Endothelial cell of umbilical vein (primary cell): ENCODE measurements around the gene RETREG2. TPM values are rescaled to one million over a fixed set of nuclear protein-coding genes. Genes with fewer than 3 reads are reported as not detected.

Experiments used
- BruUV-seq: library from RNA; stranded (reverse); fragments of 400-500 nt; replicated peaks from 2 replicates; lab custom pipeline; 2021; lab: Mats Ljungman, UMichigan
- CTCF ChIA-PET: fragments of 300-600, 350-600 bp; sonication (Branson Sonifier 250); formaldehyde crosslinking; loops from one replicate; lab custom pipeline; 2021; ENCODE audit warnings: antibody characterized with exemption, inconsistent platforms; lab: Charles Lee
- POLR2A ChIA-PET: fragments of 300-600, 350-600 bp; sonication (Branson Sonifier 250); formaldehyde crosslinking; loops from one replicate; lab custom pipeline; 2021; ENCODE audit warnings: antibody characterized with exemption, inconsistent platforms; lab: Charles Lee
- DNase-seq: peaks from one replicate; pipeline ENCODE4 v3.0.0-alpha.2; 2011; ENCODE audit warnings: low read depth, low spot score
- FAIRE-seq: peaks from 2 replicates; lab custom pipeline; 2011; peaks lifted over from hg19 to GRCh38; lab: Jason Lieb, UNC
- H2AFZ ChIP-seq: 2 replicates; pipeline ENCODE4 v1.6.0; 2012; ENCODE audit warnings: low read depth, low read length, control low read depth, inconsistent platforms
- H3K27ac ChIP-seq: 2 replicates; pipeline ENCODE4 v1.5.1; 2011; ENCODE audit warnings: low read depth, mild to moderate bottlenecking, control low read depth, low read length, moderate library complexity; ENCODE audit not compliant: insufficient read depth
- H3K27me3 ChIP-seq, 2 experiments: 2 replicates each; pipeline versions ENCODE4 v1.6.0 to v1.6.1; 2011; ENCODE audit warnings: low read length in 2 of 2, mixed read lengths in 1 of 2; ENCODE audit not compliant: control insufficient read depth in 2 of 2, insufficient read depth in 2 of 2
- H3K36me3 ChIP-seq, 2 experiments: 2 replicates in 1 of 2; 3 replicates in 1 of 2; pipeline ENCODE4 v1.5.1; 2011; ENCODE audit warnings: low read length in 2 of 2, mild to moderate bottlenecking in 1 of 2, moderate library complexity in 1 of 2; ENCODE audit not compliant: control insufficient read depth in 2 of 2, insufficient read depth in 2 of 2; ENCODE audit errors: extremely low read depth in 1 of 2
- H3K4me1 ChIP-seq: 3 replicates; pipeline ENCODE4 v1.5.1; 2011; ENCODE audit warnings: mild to moderate bottlenecking, low read length; ENCODE audit not compliant: control insufficient read depth, insufficient read depth; ENCODE audit errors: extremely low read depth
- H3K4me2 ChIP-seq: 2 replicates; pipeline ENCODE4 v1.6.1; 2011; ENCODE audit warnings: low read length, control low read depth, mixed read lengths; ENCODE audit not compliant: insufficient read depth
- H3K4me3 ChIP-seq, 3 experiments: fragments of 200-600 bp in 1 of 3; sonication (generic), shearing (Covaris generic) in 1 of 3; replicated peaks in 1 of 3; 2 replicates each; pipeline ENCODE4 v1.5.1; 2011 to 2016; ENCODE audit warnings: control low read depth in 3 of 3, low read length in 3 of 3, mild to moderate bottlenecking in 2 of 3, inconsistent platforms in 1 of 3, low read depth in 1 of 3, moderate library complexity in 1 of 3; ENCODE audit not compliant: insufficient read depth in 1 of 3
- H3K79me2 ChIP-seq: 2 replicates; pipeline ENCODE4 v1.6.0; 2012; ENCODE audit warnings: low read length, inconsistent platforms; ENCODE audit not compliant: control insufficient read depth, insufficient read depth
- H3K9ac ChIP-seq: replicated peaks from 2 replicates; pipeline ENCODE3; 2011; ENCODE audit warnings: low read length, control low read depth; ENCODE audit not compliant: insufficient read depth; ENCODE audit errors: extremely low read depth
- H3K9me1 ChIP-seq: replicated peaks from 3 replicates; pipeline ENCODE4 v1.6.0; 2011; ENCODE audit warnings: mild to moderate bottlenecking, low read length; ENCODE audit not compliant: control insufficient read depth, insufficient read depth; ENCODE audit errors: extremely low read depth
- H3K9me3 ChIP-seq: replicated peaks from 2 replicates; pipeline ENCODE4 v1.5.1; 2012; ENCODE audit warnings: low read length, inconsistent platforms; ENCODE audit not compliant: control insufficient read depth, insufficient read depth
- H4K20me1 ChIP-seq: replicated peaks from 2 replicates; pipeline ENCODE3; 2011; ENCODE audit warnings: mild to moderate bottlenecking, low read length; ENCODE audit not compliant: control insufficient read depth, insufficient read depth; ENCODE audit errors: extremely low read depth
- CTCF ChIP-seq, 2 donors: IDR thresholded peaks; 1 replicate in 1 of 2; 2 replicates in 1 of 2; pipeline ENCODE4 v1.5.1; 2011; ENCODE audit warnings: low read length in 2 of 2, mild to moderate bottlenecking in 2 of 2, moderate library complexity in 2 of 2, control low read depth in 1 of 2, inconsistent platforms in 1 of 2, low read depth in 1 of 2; ENCODE audit not compliant: insufficient read depth in 1 of 2; ENCODE audit errors: extremely low read depth in 1 of 2
- EZH2 ChIP-seq: IDR thresholded peaks from 2 replicates; pipeline ENCODE4 v1.6.1; 2012; ENCODE audit warnings: borderline replicate concordance, low read depth, mild to moderate bottlenecking, moderate library complexity, low read length, inconsistent platforms; ENCODE audit not compliant: severe bottlenecking
- FOS ChIP-seq: IDR thresholded peaks from 2 replicates; pipeline ENCODE4 v1.6.1; 2011; ENCODE audit warnings: mild to moderate bottlenecking, low read length, moderate library complexity, borderline replicate concordance; ENCODE audit not compliant: insufficient read depth
- GATA2 ChIP-seq: IDR thresholded peaks from 2 replicates; pipeline ENCODE4 v1.7.0; 2011; ENCODE audit warnings: low read depth, mild to moderate bottlenecking, moderate library complexity, mixed read lengths, low read length; ENCODE audit not compliant: insufficient read length, insufficient read depth
- JUN ChIP-seq: IDR thresholded peaks from 2 replicates; pipeline ENCODE4 v1.6.1; 2011; ENCODE audit warnings: borderline replicate concordance, low read depth; ENCODE audit not compliant: insufficient read length, insufficient read depth
- MAX ChIP-seq: IDR thresholded peaks from 2 replicates; pipeline ENCODE4 v1.6.1; 2011; ENCODE audit not compliant: insufficient read depth, insufficient read length
- MYC ChIP-seq: IDR thresholded peaks from one replicate; pipeline ENCODE4 v1.6.1; 2011; ENCODE audit warnings: mild to moderate bottlenecking, low read depth, low read length
- POLR2A ChIP-seq: IDR thresholded peaks from 2 replicates; pipeline ENCODE4 v1.6.1; 2012; ENCODE audit warnings: low read depth, mild to moderate bottlenecking, control low read depth, low read length
- POLR2AphosphoS5 ChIP-seq: IDR thresholded peaks from 2 replicates; pipeline ENCODE4 v1.6.1; 2012; ENCODE audit warnings: low read depth, mild to moderate bottlenecking, control low read depth, low read length, moderate library complexity; ENCODE audit not compliant: insufficient read depth
- dilution Hi-C: fragments of 300-500 bp; cut with MboI; formaldehyde crosslinking; loops from one replicate; pipeline ENCODE4 v1.15.0; 2019; ENCODE audit warnings: low sequenced_read_pairs; ENCODE audit not compliant: extremely low pct_ligation_motif_present
- intact Hi-C: fragments of 100-400 bp; cut with micrococcal nuclease; formaldehyde crosslinking; loops from one replicate; pipeline ENCODE4 v1.10.0; 2022
- polyA plus RNA-seq, 4 experiments: library from polyadenylated mRNA; depleted of rRNA in 3 of 4; stranded (reverse) in 3 of 4; unstranded in 1 of 4; fragments of >200 nt; gene quantifications; 2 replicates each; pipeline versions ENCODE4 v1.2.1 to v1.2.3, GENCODE V29; 2011 to 2012; ENCODE audit warnings: missing spikeins in 1 of 4
- total RNA-seq: library from RNA; stranded (reverse); gene quantifications from 2 replicates; pipeline ENCODE4 v1.2.3, GENCODE V29; 2021

Gene RETREG2
- total and polyA plus RNA-seq, 2 donors (not counting 3 experiments of a cell fraction or from before 2014, with no cell fraction given), result 59.5 to 76.1 TPM

DNA sequence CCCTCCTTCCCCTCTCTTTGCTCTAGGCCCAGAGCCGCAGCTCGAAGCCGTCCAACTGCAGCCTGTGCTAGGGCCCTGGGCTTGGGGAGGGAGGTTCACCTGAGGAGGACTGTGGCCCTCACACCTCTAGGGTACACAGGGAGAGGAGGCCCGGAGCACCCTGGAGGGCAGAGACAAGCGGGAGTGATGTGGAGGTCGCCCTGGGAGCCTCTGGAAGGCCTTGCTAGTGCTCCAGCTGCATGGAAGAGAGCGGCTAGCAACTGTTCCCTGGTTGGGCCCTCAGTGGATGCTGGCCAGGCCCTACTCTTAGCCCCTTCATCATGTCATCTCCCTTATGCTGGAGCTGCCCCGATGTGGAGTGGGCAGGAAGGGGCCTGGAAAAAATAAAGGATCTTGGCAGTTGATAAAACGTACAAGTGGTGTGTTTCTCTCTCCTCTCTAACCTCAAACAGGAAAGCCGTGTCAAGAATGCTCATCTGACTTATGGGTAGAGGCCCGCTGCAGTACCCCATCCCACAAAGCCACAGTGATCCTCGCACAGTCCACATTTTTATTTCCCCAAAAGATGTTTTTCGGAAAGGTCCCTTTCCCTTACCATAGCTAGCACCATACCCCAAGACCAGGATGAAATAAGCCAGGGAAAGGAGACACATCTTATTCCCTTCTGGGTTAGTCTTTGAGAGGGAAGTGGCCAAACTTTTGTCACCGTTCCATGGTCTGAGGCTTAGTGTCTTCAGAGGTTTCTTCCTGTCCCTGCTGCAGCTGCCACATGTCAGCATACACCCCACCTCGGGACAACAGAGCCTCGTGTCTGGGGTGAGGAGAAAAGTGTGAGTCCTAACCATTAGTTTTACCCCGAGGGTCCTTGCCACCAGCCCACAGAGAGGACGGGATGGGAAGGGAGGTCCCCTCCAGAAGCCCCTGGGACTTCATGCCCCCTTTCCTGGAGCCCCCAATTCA, 31.4 kb downstream of the RETREG2 start:
- FAIRE-seq (no peak), DNase-seq (no peak)
- dilution Hi-C loops (no loop called here), intact Hi-C loops (no loop called here)
- H3K4me1 ChIP-seq, result peaks cover 18% of the 10 kb centered on the region
- ChIA-PET POLR2A (no interaction called here), CTCF (interaction anchor here (1.4 to 1.7 kb wide), 2 partner anchors 46 to 85 kb away, joined by 3 to 6 read pairs; no protein-coding TSS in a partner anchor)
- H3K27me3 ChIP-seq, result no peaks in the 10 kb centered on the region
- H3K79me2 ChIP-seq, result no peaks in the 10 kb centered on the region
- H3K9me3 ChIP-seq, result no peaks in the 10 kb centered on the region
- H3K36me3 ChIP-seq, result peaks cover under 1 to 13% of the 10 kb centered on the region in 2 experiments
- H4K20me1 ChIP-seq, result no peaks in the 10 kb centered on the region
- no peak overlapping the region for H3K27ac ChIP-seq
- no peak overlapping the region for H3K9ac ChIP-seq
- H3K4me2 ChIP-seq, result no peak overlapping the region
- no peak for TF ChIP-seq MAX
- no peak for TF ChIP-seq JUN
- no peak for TF ChIP-seq POLR2AphosphoS5
- no peak for TF ChIP-seq CTCF (IDR thresholded peaks at IDR 0.05; ENCODE audit: extremely low read depth in 1 of 2, insufficient read depth in 1 of 2, low read depth in 1 of 2, low read length in 2 of 2)
- TF ChIP-seq EZH2, result no peak
- no peak for TF ChIP-seq MYC
- no peak for TF ChIP-seq POLR2A
- no peak for TF ChIP-seq GATA2
- TF ChIP-seq FOS, result no peak
- no peak overlapping the region for H3K4me3 ChIP-seq
- no peaks in the 10 kb centered on the region for H3K9me1 ChIP-seq
- no TSS peak for BruUV-seq
- H2AFZ ChIP-seq, result no peak overlapping the region
